ENCODE results near the gene PLA2G4D. TPM values are rescaled to one million over a fixed set of nuclear protein-coding genes. Genes with fewer than 3 reads are reported as not detected.
"Not testable (repeated sequence)": the region's sequence is repeated elsewhere in the genome, so short reads cannot be mapped to it uniquely, and the experiment has no call there.

Gene PLA2G4D
- total RNA-seq, 1 donor, result not detected

GRCh38 chr15:42100021-42100800, 5.8 kb upstream of the PLA2G4D start:
- no peak overlapping the region for H3K27ac ChIP-seq (ENCODE audit: low read depth, low read length)
- peaks cover 9% of the 10 kb centered on the region for H3K4me1 ChIP-seq (ENCODE audit: insufficient read depth, low read length)
- H3K27me3 ChIP-seq (ENCODE audit: insufficient read depth, low read length), result peaks cover 15% of the 10 kb centered on the region
- H3K79me2 ChIP-seq (ENCODE audit: insufficient read depth, low read length), result no peaks in the 10 kb centered on the region
- no peaks in the 10 kb centered on the region for H3K36me3 ChIP-seq (ENCODE audit: insufficient read depth, low read length)
- H3K4me2 ChIP-seq (ENCODE audit: insufficient read depth, low read length), result no peak overlapping the region
- no peak for TF ChIP-seq CTCF (IDR thresholded peaks at IDR 0.05; ENCODE audit: extremely low read depth, low read depth, low read length)
- no peak overlapping the region for H3K4me3 ChIP-seq (ENCODE audit: insufficient read depth, low read length)
- no peaks in the 10 kb centered on the region for H3K9me3 ChIP-seq (ENCODE audit: low read depth, low read length)
- peak; percentile 73 for DNase-seq (ENCODE audit: insufficient read length, low spot score, missing footprints)
- H2AFZ ChIP-seq (ENCODE audit: low read length), result no peak overlapping the region
- no peaks in the 10 kb centered on the region for H4K20me1 ChIP-seq (ENCODE audit: insufficient read depth, low read length)

- H2AFZ ChIP-seq (ENCODE audit: low read length), result no peak overlapping the region
- no peak for TF ChIP-seq CTCF (IDR thresholded peaks at IDR 0.05; ENCODE audit: extremely low read depth, low read depth, low read length)
- H3K79me2 ChIP-seq (ENCODE audit: insufficient read depth, low read length), result no peaks in the 10 kb centered on the region
- no peak for DNase-seq (ENCODE audit: insufficient read length, low spot score, missing footprints)
- H3K4me2 ChIP-seq (ENCODE audit: insufficient read depth, low read length), result no peak overlapping the region
- H3K9me3 ChIP-seq (ENCODE audit: low read depth, low read length), result no peaks in the 10 kb centered on the region
- peaks cover 31% of the 10 kb centered on the region for H3K27me3 ChIP-seq (ENCODE audit: insufficient read depth, low read length)
- peaks cover 2% of the 10 kb centered on the region for H3K4me1 ChIP-seq (ENCODE audit: insufficient read depth, low read length)
- H3K27ac ChIP-seq (ENCODE audit: low read depth, low read length), result no peak overlapping the region
- no peaks in the 10 kb centered on the region for H4K20me1 ChIP-seq (ENCODE audit: insufficient read depth, low read length)
- H3K36me3 ChIP-seq (ENCODE audit: insufficient read depth, low read length), result no peaks in the 10 kb centered on the region
- H3K4me3 ChIP-seq (ENCODE audit: insufficient read depth, low read length), result no peak overlapping the region
Observed at GRCh38 chr15:42097018-42097417, 2.7 kb upstream of the PLA2G4D start.

- no peak for TF ChIP-seq CTCF (IDR thresholded peaks at IDR 0.05; ENCODE audit: extremely low read depth, low read depth, low read length)
- Histone ChIP-seq H3K4me1 (ENCODE audit: insufficient read depth, low read length) (no peaks in the 10 kb centered on the region), H3K27me3 (ENCODE audit: insufficient read depth, low read length) (peaks cover 38% of the 10 kb centered on the region), H3K4me2 (ENCODE audit: insufficient read depth, low read length) (no peak overlapping the region), H3K79me2 (ENCODE audit: insufficient read depth, low read length) (no peaks in the 10 kb centered on the region), H3K27ac (ENCODE audit: low read depth, low read length) (no peak overlapping the region), H4K20me1 (ENCODE audit: insufficient read depth, low read length) (no peaks in the 10 kb centered on the region), H3K4me3 (ENCODE audit: insufficient read depth, low read length) (no peak overlapping the region), H3K36me3 (ENCODE audit: insufficient read depth, low read length) (no peaks in the 10 kb centered on the region), H2AFZ (ENCODE audit: low read length) (no peak overlapping the region), H3K9me3 (ENCODE audit: low read depth, low read length) (no peaks in the 10 kb centered on the region)
- DNase-seq (ENCODE audit: insufficient read length, low spot score, missing footprints), result no peak
Observed at GRCh38 chr15:42093966-42094365, 396 bp downstream of the PLA2G4D start.

GRCh38 chr15:42092398-42093318, 1.7 kb downstream of the PLA2G4D start:
- Histone ChIP-seq H3K79me2 (ENCODE audit: insufficient read depth, low read length) (no peaks in the 10 kb centered on the region), H3K9me3 (ENCODE audit: low read depth, low read length) (no peaks in the 10 kb centered on the region), H3K27me3 (ENCODE audit: insufficient read depth, low read length) (peaks cover 28% of the 10 kb centered on the region), H4K20me1 (ENCODE audit: insufficient read depth, low read length) (no peaks in the 10 kb centered on the region), H2AFZ (ENCODE audit: low read length) (no peak overlapping the region), H3K27ac (ENCODE audit: low read depth, low read length) (no peak overlapping the region), H3K4me1 (ENCODE audit: insufficient read depth, low read length) (no peaks in the 10 kb centered on the region), H3K36me3 (ENCODE audit: insufficient read depth, low read length) (no peaks in the 10 kb centered on the region), H3K4me3 (ENCODE audit: insufficient read depth, low read length) (no peak overlapping the region), H3K4me2 (ENCODE audit: insufficient read depth, low read length) (no peak overlapping the region)
- TF ChIP-seq CTCF (IDR thresholded peaks at IDR 0.05; ENCODE audit: extremely low read depth, low read depth, low read length), result no peak
- no peak for DNase-seq (ENCODE audit: insufficient read length, low spot score, missing footprints)

GRCh38 chr15:42091753-42092397, 2.5 kb downstream of the PLA2G4D start:
- not testable (repeated sequence) for H3K4me2 ChIP-seq (ENCODE audit: insufficient read depth, low read length); H4K20me1 ChIP-seq (ENCODE audit: insufficient read depth, low read length); DNase-seq (ENCODE audit: insufficient read length, low spot score, missing footprints); H3K4me1 ChIP-seq (ENCODE audit: insufficient read depth, low read length); H3K4me3 ChIP-seq (ENCODE audit: insufficient read depth, low read length); H3K36me3 ChIP-seq (ENCODE audit: insufficient read depth, low read length); H3K79me2 ChIP-seq (ENCODE audit: insufficient read depth, low read length); H3K27ac ChIP-seq (ENCODE audit: low read depth, low read length); H2AFZ ChIP-seq (ENCODE audit: low read length); H3K9me3 ChIP-seq (ENCODE audit: low read depth, low read length)
- peaks cover 25% of the 10 kb centered on the region for H3K27me3 ChIP-seq (ENCODE audit: insufficient read depth, low read length)
